ENCODE data around the gene TMCO4. TPM values are rescaled to one million over a fixed set of nuclear protein-coding genes. Genes with fewer than 3 reads are reported as not detected.
A peak's percentile ranks its signal among the peaks of the same experiment; 100 is the strongest.

TMCO4 gene
- total RNA-seq, 1 experiment from 2014 or later, result 25.8 TPM

- Histone ChIP-seq H3K27me3 (no peaks in the 10 kb centered on the region), H3K36me3 (no peaks in the 10 kb centered on the region), H3K9me3 (no peaks in the 10 kb centered on the region), H3K4me3 (no peak overlapping the region)
- DNase-seq, result no peak
These were observed 30.3 kb downstream of the TMCO4 start for GRCh38 chr1:19769211-19769932.

- Histone ChIP-seq H3K4me3 (no peak overlapping the region), H3K36me3 (no peaks in the 10 kb centered on the region), H3K27me3 (no peaks in the 10 kb centered on the region), H3K9me3 (no peaks in the 10 kb centered on the region)
- DNase-seq, result no peak
These were observed 31.1 kb downstream of the TMCO4 start for GRCh38 chr1:19768353-19769210.

GRCh38 chr1:19765623-19766022 is 34.1 kb downstream of the TMCO4 start:
- Histone ChIP-seq H3K9me3 (no peaks in the 10 kb centered on the region), H3K4me3 (no peak overlapping the region), H3K36me3 (no peaks in the 10 kb centered on the region), H3K27me3 (no peaks in the 10 kb centered on the region)
- DNase-seq, result peak; percentile 86

GRCh38 chr1:19764848-19765247 is 34.9 kb downstream of the TMCO4 start:
- Histone ChIP-seq H3K27me3 (no peaks in the 10 kb centered on the region), H3K36me3 (no peaks in the 10 kb centered on the region), H3K9me3 (no peaks in the 10 kb centered on the region), H3K4me3 (no peak overlapping the region)
- DNase-seq, result no peak

GRCh38 chr1:19762175-19762779 is 37.4 kb downstream of the TMCO4 start:
- H3K27me3 ChIP-seq, result no peaks in the 10 kb centered on the region
- no peaks in the 10 kb centered on the region for H3K9me3 ChIP-seq
- H3K36me3 ChIP-seq, result no peaks in the 10 kb centered on the region
- peak; percentile 17 for DNase-seq
- no peak overlapping the region for H3K4me3 ChIP-seq

GRCh38 chr1:19759740-19760089 is 40.0 kb downstream of the TMCO4 start:
- H3K36me3 ChIP-seq, result no peaks in the 10 kb centered on the region
- peak; percentile 16 for DNase-seq
- no peak overlapping the region for H3K4me3 ChIP-seq
- H3K9me3 ChIP-seq, result no peaks in the 10 kb centered on the region
- H3K27me3 ChIP-seq, result no peaks in the 10 kb centered on the region

- Histone ChIP-seq H3K4me3 (no peak overlapping the region), H3K9me3 (no peaks in the 10 kb centered on the region)
- DNase-seq, result peak; percentile 70
These were observed 41.4 kb downstream of the TMCO4 start for GRCh38 chr1:19758227-19758830.

GRCh38 chr1:19757641-19758040 is 42.1 kb downstream of the TMCO4 start:
- Histone ChIP-seq H3K36me3 (no peaks in the 10 kb centered on the region), H3K4me3 (no peak overlapping the region), H3K27me3 (no peaks in the 10 kb centered on the region), H3K9me3 (no peaks in the 10 kb centered on the region)
- no peak for DNase-seq

More at GRCh38 chr1:19758227-19758830, 41.4 kb downstream of the TMCO4 start:
- Histone ChIP-seq H3K36me3 (no peaks in the 10 kb centered on the region), H3K27me3 (no peaks in the 10 kb centered on the region)

GRCh38 chr1:19756480-19756879 is 43.2 kb downstream of the TMCO4 start:
- H3K27me3 ChIP-seq, result no peaks in the 10 kb centered on the region
- no peaks in the 10 kb centered on the region for H3K9me3 ChIP-seq
- H3K4me3 ChIP-seq, result no peak overlapping the region
- DNase-seq, result no peak
- no peaks in the 10 kb centered on the region for H3K36me3 ChIP-seq

- H3K9me3 ChIP-seq, result no peaks in the 10 kb centered on the region
- H3K36me3 ChIP-seq, result no peaks in the 10 kb centered on the region
- H3K4me3 ChIP-seq, result no peak overlapping the region
- H3K27me3 ChIP-seq, result no peaks in the 10 kb centered on the region
- DNase-seq, result no peak
These were observed 45.2 kb downstream of the TMCO4 start for GRCh38 chr1:19754482-19754881.

- Histone ChIP-seq H3K9me3 (no peaks in the 10 kb centered on the region), H3K4me3 (no peak overlapping the region), H3K36me3 (no peaks in the 10 kb centered on the region; the same call in 1 of the 2 replicates), H3K27me3 (no peaks in the 10 kb centered on the region)
- no peak for DNase-seq
These were observed 47.5 kb downstream of the TMCO4 start for GRCh38 chr1:19752083-19752696.

GRCh38 chr1:19750882-19751276 is 48.8 kb downstream of the TMCO4 start:
- no peaks in the 10 kb centered on the region for H3K27me3 ChIP-seq
- DNase-seq, result no peak
- H3K4me3 ChIP-seq, result no peak overlapping the region
- H3K36me3 ChIP-seq, result no peaks in the 10 kb centered on the region; the same call in 1 of the 2 replicates
- H3K9me3 ChIP-seq, result no peaks in the 10 kb centered on the region

GRCh38 chr1:19750101-19750881 is 49.4 kb downstream of the TMCO4 start:
- no peak overlapping the region for H3K4me3 ChIP-seq
- DNase-seq, result peak; percentile 21
- no peaks in the 10 kb centered on the region; the same call in 1 of the 2 replicates for H3K36me3 ChIP-seq
- H3K9me3 ChIP-seq, result no peaks in the 10 kb centered on the region
- H3K27me3 ChIP-seq, result no peaks in the 10 kb centered on the region

- no peaks in the 10 kb centered on the region for H3K27me3 ChIP-seq
- no peaks in the 10 kb centered on the region for H3K9me3 ChIP-seq
- no peak for DNase-seq
- H3K4me3 ChIP-seq, result no peak overlapping the region
- H3K36me3 ChIP-seq, result no peaks in the 10 kb centered on the region; the same call in 1 of the 2 replicates
These were observed 50.0 kb downstream of the TMCO4 start for GRCh38 chr1:19749685-19750084.

GRCh38 chr1:19747761-19748160 is 52.0 kb downstream of the TMCO4 start:
- H3K27me3 ChIP-seq, result no peaks in the 10 kb centered on the region
- DNase-seq, result no peak

GRCh38 chr1:19744886-19745285 is 54.8 kb downstream of the TMCO4 start:
- H3K36me3 ChIP-seq, result no peaks in the 10 kb centered on the region; the same call in 1 of the 2 replicates
- H3K4me3 ChIP-seq, result no peak overlapping the region
- H3K9me3 ChIP-seq, result no peaks in the 10 kb centered on the region
- no peak for DNase-seq
- H3K27me3 ChIP-seq, result no peaks in the 10 kb centered on the region

More at GRCh38 chr1:19747761-19748160, 52.0 kb downstream of the TMCO4 start:
- H3K9me3 ChIP-seq, result no peaks in the 10 kb centered on the region
- H3K4me3 ChIP-seq, result no peak overlapping the region
- no peaks in the 10 kb centered on the region; the same call in 1 of the 2 replicates for H3K36me3 ChIP-seq

Measured in MG63 (cell line).